Esophagus squamous epithelium (tissue), 4 donors: ENCODE results near the gene TBC1D2.

Experiments
- POLR2A ChIP-seq, 4 donors: fragments of 450-650 bp; IDR thresholded peaks; one replicate each; pipeline ENCODE4 v1.6.1; 2017; ENCODE audit warnings: antibody characterized with exemption in 4 of 4, mild to moderate bottlenecking in 4 of 4, moderate library complexity in 3 of 4
- TF ChIP-seq, protein P1 (sequence below), 6 experiments: fragments of 450-650 bp in 4 of 6; fragments of 200-600 bp in 2 of 6; sonication (generic) in 2 of 6; IDR thresholded peaks; one replicate each; pipeline ENCODE4 v1.5.1; 2016 to 2019; ENCODE audit warnings: antibody characterized with exemption in 6 of 6, mild to moderate bottlenecking in 4 of 6, moderate library complexity in 4 of 6

DNA sequence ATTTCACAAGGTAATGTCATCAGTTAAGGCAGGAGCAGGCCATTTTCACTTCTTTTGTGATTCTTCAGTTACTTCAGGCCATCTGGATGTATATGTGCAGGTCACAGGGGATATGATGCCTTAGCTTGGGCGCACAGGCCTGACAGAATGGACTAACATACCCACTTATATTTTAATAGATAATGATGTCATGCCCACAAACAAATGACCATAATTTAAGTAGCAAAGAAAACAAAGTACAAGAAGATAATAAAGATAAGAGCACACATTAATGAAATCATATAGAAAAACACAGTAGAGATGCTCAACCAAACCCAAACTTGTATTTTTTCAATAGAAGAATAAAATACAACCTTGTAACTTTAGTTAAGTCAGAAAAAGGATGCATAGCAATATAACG, 19.7 kb upstream of the TBC1D2 start:
- TF ChIP-seq, protein P1, sequence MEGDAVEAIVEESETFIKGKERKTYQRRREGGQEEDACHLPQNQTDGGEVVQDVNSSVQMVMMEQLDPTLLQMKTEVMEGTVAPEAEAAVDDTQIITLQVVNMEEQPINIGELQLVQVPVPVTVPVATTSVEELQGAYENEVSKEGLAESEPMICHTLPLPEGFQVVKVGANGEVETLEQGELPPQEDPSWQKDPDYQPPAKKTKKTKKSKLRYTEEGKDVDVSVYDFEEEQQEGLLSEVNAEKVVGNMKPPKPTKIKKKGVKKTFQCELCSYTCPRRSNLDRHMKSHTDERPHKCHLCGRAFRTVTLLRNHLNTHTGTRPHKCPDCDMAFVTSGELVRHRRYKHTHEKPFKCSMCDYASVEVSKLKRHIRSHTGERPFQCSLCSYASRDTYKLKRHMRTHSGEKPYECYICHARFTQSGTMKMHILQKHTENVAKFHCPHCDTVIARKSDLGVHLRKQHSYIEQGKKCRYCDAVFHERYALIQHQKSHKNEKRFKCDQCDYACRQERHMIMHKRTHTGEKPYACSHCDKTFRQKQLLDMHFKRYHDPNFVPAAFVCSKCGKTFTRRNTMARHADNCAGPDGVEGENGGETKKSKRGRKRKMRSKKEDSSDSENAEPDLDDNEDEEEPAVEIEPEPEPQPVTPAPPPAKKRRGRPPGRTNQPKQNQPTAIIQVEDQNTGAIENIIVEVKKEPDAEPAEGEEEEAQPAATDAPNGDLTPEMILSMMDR (IDR thresholded peaks at IDR 0.05), result no peak
- TF ChIP-seq POLR2A (IDR thresholded peaks at IDR 0.05), result no peak
